HG03457 (cell line): ENCODE data around the gene NAP1L4.

Source experiments
- ATAC-seq: cut with Tn5 transposase; IDR thresholded peaks from one replicate; pipeline ENCODE4 v1.9.1; 2021; ENCODE audit warnings: moderate number of reproducible peaks; ENCODE audit not compliant: unreplicated experiment

NAP1L4 gene

GRCh38 chr11:2992234-2992996 is at the start of gene NAP1L4:
NAP1L4 (minus strand) TSS chr11:2992329; CDS start chr11:2979220, 13,109 bp downstream.
- peak; percentile 76 for ATAC-seq

- ATAC-seq: no peak
Measured at GRCh38 chr11:3040881-3041280, 48.8 kb upstream of the NAP1L4 start.

- no peak for ATAC-seq
Measured at GRCh38 chr11:3037945-3038271, 45.8 kb upstream of the NAP1L4 start.

- no peak for ATAC-seq
Measured at GRCh38 chr11:3037040-3037944, 45.2 kb upstream of the NAP1L4 start.

GRCh38 chr11:3036419-3036818 is 44.3 kb upstream of the NAP1L4 start:
- no peak for ATAC-seq

- no peak for ATAC-seq
Measured at GRCh38 chr11:3035333-3035732, 43.2 kb upstream of the NAP1L4 start.

- ATAC-seq: no peak
Measured at GRCh38 chr11:3030289-3031070, 38.4 kb upstream of the NAP1L4 start.

- ATAC-seq: no peak
Measured at GRCh38 chr11:3028813-3029212, 36.7 kb upstream of the NAP1L4 start.

GRCh38 chr11:3026803-3027202 is 34.7 kb upstream of the NAP1L4 start:
- ATAC-seq: no peak

GRCh38 chr11:3022982-3023381 is 30.9 kb upstream of the NAP1L4 start:
- no peak for ATAC-seq

GRCh38 chr11:3022300-3022967 is 30.3 kb upstream of the NAP1L4 start:
- no peak for ATAC-seq

- ATAC-seq: no peak
Measured at GRCh38 chr11:3021125-3021524, 29.0 kb upstream of the NAP1L4 start.

- no peak for ATAC-seq
Measured at GRCh38 chr11:3020011-3020410, 27.9 kb upstream of the NAP1L4 start.

- no peak for ATAC-seq
Measured at GRCh38 chr11:3018596-3018995, 26.5 kb upstream of the NAP1L4 start.

GRCh38 chr11:3016861-3017260 is 24.7 kb upstream of the NAP1L4 start:
- ATAC-seq: no peak

GRCh38 chr11:3015796-3016195 is 23.7 kb upstream of the NAP1L4 start:
- no peak for ATAC-seq

- ATAC-seq: no peak
Measured at GRCh38 chr11:3014943-3015342, 22.8 kb upstream of the NAP1L4 start.

GRCh38 chr11:3014057-3014938 is 22.2 kb upstream of the NAP1L4 start:
- ATAC-seq: no peak

- ATAC-seq: no peak
Measured at GRCh38 chr11:3011891-3012885, 20.1 kb upstream of the NAP1L4 start.
